GM19035 (cell line): ENCODE results near the gene AGPAT4.

Experiments
- ATAC-seq: cut with Tn5 transposase; IDR thresholded peaks from one replicate; pipeline ENCODE4 v1.9.1; 2021; ENCODE audit not compliant: unreplicated experiment

Gene AGPAT4

GRCh38 chr6:161117942-161118341, 155.9 kb downstream of the AGPAT4 start:
- no peak for ATAC-seq

- no peak for ATAC-seq
Observed at GRCh38 chr6:161117308-161117707, 156.6 kb downstream of the AGPAT4 start.

GRCh38 chr6:161116554-161116953, 157.3 kb downstream of the AGPAT4 start:
- ATAC-seq = no peak

- ATAC-seq = no peak
Observed at GRCh38 chr6:161115468-161115867, 158.4 kb downstream of the AGPAT4 start.

GRCh38 chr6:161111261-161111660, 162.6 kb downstream of the AGPAT4 start:
- ATAC-seq = no peak

- no peak for ATAC-seq
Observed at GRCh38 chr6:161110028-161110779, 163.7 kb downstream of the AGPAT4 start.

GRCh38 chr6:161109366-161109765, 164.5 kb downstream of the AGPAT4 start:
- ATAC-seq = no peak

- ATAC-seq = no peak
Observed at GRCh38 chr6:161108916-161109315, 164.9 kb downstream of the AGPAT4 start.

GRCh38 chr6:161107779-161108730, 165.8 kb downstream of the AGPAT4 start:
- no peak for ATAC-seq

- ATAC-seq = no peak
Observed at GRCh38 chr6:161105408-161105807, 168.5 kb downstream of the AGPAT4 start.

GRCh38 chr6:161104966-161105365, 168.9 kb downstream of the AGPAT4 start:
- ATAC-seq = no peak

- ATAC-seq = no peak
Observed at GRCh38 chr6:161103475-161103874, 170.4 kb downstream of the AGPAT4 start.

- no peak for ATAC-seq
Observed at GRCh38 chr6:161101517-161101916, 172.3 kb downstream of the AGPAT4 start.

GRCh38 chr6:161100072-161100471, 173.8 kb downstream of the AGPAT4 start:
- ATAC-seq = no peak

- no peak for ATAC-seq
Observed at GRCh38 chr6:161095916-161096315, 177.9 kb downstream of the AGPAT4 start.

GRCh38 chr6:161094955-161095354, 178.9 kb downstream of the AGPAT4 start:
- no peak for ATAC-seq

GRCh38 chr6:161091972-161092701, 181.7 kb downstream of the AGPAT4 start:
- ATAC-seq = no peak

GRCh38 chr6:161091151-161091550, 182.7 kb downstream of the AGPAT4 start:
- ATAC-seq = no peak

- no peak for ATAC-seq
Observed at GRCh38 chr6:161088676-161089328, 185.1 kb downstream of the AGPAT4 start.

GRCh38 chr6:161085246-161085645, 188.6 kb downstream of the AGPAT4 start:
- ATAC-seq = no peak

- ATAC-seq = no peak
Observed at GRCh38 chr6:161082215-161082614, 191.6 kb downstream of the AGPAT4 start.
